K562 (cell line): Measurements from ENCODE around the gene CSF1. TPM values are rescaled to one million over a fixed set of nuclear protein-coding genes. Genes with fewer than 3 reads are reported as not detected.

ENCODE experiments used
- ARID1B ChIP-seq: fragments of 450-650 bp; IDR thresholded peaks from 2 replicates; pipeline ENCODE4 v1.6.1; 2016; ENCODE audit warnings: antibody characterized with exemption, mild to moderate bottlenecking, inconsistent platforms
- CBX2 ChIP-seq: fragments of 200-600 bp; sonication (generic); IDR thresholded peaks from one replicate; pipeline ENCODE4 v1.6.1; 2012; ENCODE audit warnings: mild to moderate bottlenecking, low read length, inconsistent platforms; ENCODE audit not compliant: insufficient read depth, poor library complexity, severe bottlenecking
- ELF2 ChIP-seq: fragments of 250-450 bp; sonication (Bioruptor Pico); IDR thresholded peaks from 2 replicates; pipeline ENCODE4 v1.5.0; 2021; ENCODE audit warnings: mild to moderate bottlenecking
- KLF16 ChIP-seq: IDR thresholded peaks from 2 replicates; pipeline ENCODE4 v1.6.1; 2016; ENCODE audit warnings: antibody characterized with exemption
- MLLT1 ChIP-seq, 2 experiments: fragments of 450-650 bp; IDR thresholded peaks; 2 replicates each; pipeline ENCODE4 v1.6.1; 2016
- NFRKB ChIP-seq: fragments of 450-650 bp; IDR thresholded peaks from 2 replicates; pipeline ENCODE4 v1.6.1; 2016; ENCODE audit warnings: low read depth
- PHF20 ChIP-seq: fragments of 450-650 bp; IDR thresholded peaks from 2 replicates; pipeline ENCODE4 v1.6.1; 2018; ENCODE audit not compliant: partially characterized antibody
- RFX1 ChIP-seq: fragments of 450-650 bp; IDR thresholded peaks from 2 replicates; pipeline ENCODE4 v1.6.1; 2016; ENCODE audit warnings: mild to moderate bottlenecking, moderate library complexity
- SLC30A9 ChIP-seq: fragments of 250-450 bp; sonication (Bioruptor Pico); IDR thresholded peaks from 2 replicates; pipeline ENCODE4 v1.8.0; 2022; ENCODE audit warnings: mild to moderate bottlenecking, moderate library complexity
- SRF ChIP-seq, 2 experiments: fragments of 250-450, 450-650 bp in 1 of 2; sonication (Bioruptor Pico) in 1 of 2; sonication (generic) in 1 of 2; formaldehyde crosslinking; IDR thresholded peaks; 2 replicates each; pipeline versions ENCODE4 v1.5.0 to v1.5.1; 2020 to 2022; ENCODE audit warnings: mild to moderate bottlenecking in 1 of 2, missing genetic modification reagents in 1 of 2
- ZKSCAN8 ChIP-seq: fragments of 200-800 bp; sonication (Bioruptor generic); IDR thresholded peaks from 2 replicates; pipeline ENCODE4 v1.6.1; 2016; ENCODE audit warnings: missing genetic modification characterization, missing compliant biosample characterization
- ZNF174 ChIP-seq: fragments of 250-450 bp; sonication (Bioruptor Pico); IDR thresholded peaks from 2 replicates; pipeline ENCODE4 v1.4.0; 2020; ENCODE audit warnings: mild to moderate bottlenecking
- ZNF277 ChIP-seq: fragments of 250-450 bp; sonication (Bioruptor Pico); IDR thresholded peaks from 2 replicates; pipeline ENCODE4 v1.8.0; 2022; ENCODE audit warnings: inconsistent platforms, mild to moderate bottlenecking, moderate library complexity, borderline replicate concordance
- ZNF407 ChIP-seq: fragments of 450-650 bp; IDR thresholded peaks from 2 replicates; pipeline ENCODE4 v1.6.1; 2016; ENCODE audit warnings: low read depth
- ZNF507 ChIP-seq: conservative IDR thresholded peaks from 2 replicates; pipeline ENCODE4 v1.6.1; 2017; ENCODE audit warnings: missing genetic modification characterization, missing compliant biosample characterization
- polyA plus RNA-seq, 8 experiments: library from polyadenylated mRNA; depleted of rRNA in 4 of 8; stranded (reverse) in 5 of 8; unstranded in 3 of 8; fragments of >200 nt; fragmentation: Nextera tagmentation in 2 of 8; fragmentation: Illumina TruSeq in 1 of 8; extraction: Ambion mirVana in 2 of 8; extraction: Trizol in 1 of 8; gene quantifications; 2 replicates each; pipeline versions ENCODE4 v1.2.1 to v1.2.3, GENCODE V29; 2011 to 2014; ENCODE audit warnings: inconsistent platforms in 1 of 8, missing spikeins in 1 of 8
- total RNA-seq, 7 experiments: library from RNA; depleted of rRNA in 6 of 7; stranded (reverse); fragments of >200 nt in 6 of 7; fragmentation: Illumina TruSeq in 2 of 7; extraction: Trizol in 2 of 7; gene quantifications; 2 replicates each; pipeline versions ENCODE4 v1.2.1 to v1.2.3, GENCODE V29; 2011 to 2021; ENCODE audit warnings: low replicate concordance in 1 of 7

Gene CSF1
- total and polyA plus RNA-seq, 9 of the 15 experiments (the other 6 are each of a cell fraction or from before 2014, with no cell fraction given): 0.18 to 11.8 (median 2.8) TPM

- TF ChIP-seq ZNF407 (no peak), CBX2 (no peak), PHF20 (peak; percentile 17), ZNF174 (no peak), ELF2 (CRISPR knock-in tag) (peak; percentile 72), SLC30A9 (CRISPR knock-in tag) (no peak), SRF (CRISPR knock-in tag; IDR thresholded peaks at IDR 0.05) (peak in 1 of 2 experiments; percentile 93; a peak in 2 of 4 replicates), ARID1B (peak; percentile 88), RFX1 (peak; percentile 70), ZKSCAN8 (CRISPR knock-in tag) (no peak), KLF16 (0 out of 2 replicates have a peak, but pooled peaks have one; percentile 19), ZNF277 (CRISPR knock-in tag) (no peak), ZNF507 (tag) (no peak), NFRKB (peak; percentile 99), MLLT1 (IDR thresholded peaks at IDR 0.05) (0 out of 4 replicates have a peak, but pooled peaks of 1 of the 2 experiments have one; percentile 11)
These were observed 14.7 kb upstream of the CSF1 start (continued) for GRCh38 chr1:109895720-109896504.
